Measurements from ENCODE around the gene HOXC5.

DNA sequence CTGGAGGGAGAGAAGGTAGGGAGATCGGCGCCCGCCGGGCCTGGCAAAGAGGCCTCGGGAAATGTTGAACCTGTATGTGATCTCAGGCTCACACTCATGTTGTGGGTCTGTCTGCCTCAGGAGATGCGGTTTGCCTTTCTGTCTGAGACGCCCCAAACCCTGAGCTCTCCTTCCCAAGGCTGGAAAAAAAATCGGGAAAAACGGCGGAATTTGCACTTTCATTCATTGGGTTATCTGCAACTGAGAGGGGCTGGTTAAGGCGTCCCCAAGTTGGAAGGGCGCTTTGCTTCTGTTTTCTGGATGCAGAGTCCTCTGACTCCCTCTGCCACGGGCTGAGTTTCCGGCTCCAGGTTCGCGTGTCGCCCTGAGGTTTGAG is 37.9 kb upstream of the HOXC5 start:
- no peak for TF ChIP-seq POLR2A (IDR thresholded peaks at IDR 0.05)
- TF ChIP-seq, protein P1, sequence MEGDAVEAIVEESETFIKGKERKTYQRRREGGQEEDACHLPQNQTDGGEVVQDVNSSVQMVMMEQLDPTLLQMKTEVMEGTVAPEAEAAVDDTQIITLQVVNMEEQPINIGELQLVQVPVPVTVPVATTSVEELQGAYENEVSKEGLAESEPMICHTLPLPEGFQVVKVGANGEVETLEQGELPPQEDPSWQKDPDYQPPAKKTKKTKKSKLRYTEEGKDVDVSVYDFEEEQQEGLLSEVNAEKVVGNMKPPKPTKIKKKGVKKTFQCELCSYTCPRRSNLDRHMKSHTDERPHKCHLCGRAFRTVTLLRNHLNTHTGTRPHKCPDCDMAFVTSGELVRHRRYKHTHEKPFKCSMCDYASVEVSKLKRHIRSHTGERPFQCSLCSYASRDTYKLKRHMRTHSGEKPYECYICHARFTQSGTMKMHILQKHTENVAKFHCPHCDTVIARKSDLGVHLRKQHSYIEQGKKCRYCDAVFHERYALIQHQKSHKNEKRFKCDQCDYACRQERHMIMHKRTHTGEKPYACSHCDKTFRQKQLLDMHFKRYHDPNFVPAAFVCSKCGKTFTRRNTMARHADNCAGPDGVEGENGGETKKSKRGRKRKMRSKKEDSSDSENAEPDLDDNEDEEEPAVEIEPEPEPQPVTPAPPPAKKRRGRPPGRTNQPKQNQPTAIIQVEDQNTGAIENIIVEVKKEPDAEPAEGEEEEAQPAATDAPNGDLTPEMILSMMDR (IDR thresholded peaks at IDR 0.05), result no peak
